Adrenal gland (tissue), 5 donors: Measurements from ENCODE around the gene GTF2IRD1.
"Not testable (repeated sequence)": the region's sequence is repeated elsewhere in the genome, so short reads cannot be mapped to it uniquely, and the experiment has no call there.

ENCODE experiments used
- CTCF ChIP-seq, 6 experiments: fragments of 450-650 bp in 4 of 6; fragments of 200-600 bp in 2 of 6; sonication (generic) in 1 of 6; IDR thresholded peaks; 1 replicate in 5 of 6; 2 replicates in 1 of 6; pipeline versions ENCODE4 v1.5.1 to v1.8.0; 2016 to 2021; ENCODE audit warnings: antibody characterized with exemption in 6 of 6, mild to moderate bottlenecking in 2 of 6, moderate library complexity in 1 of 6
- POLR2A ChIP-seq, 2 donors: fragments of 450-650 bp; IDR thresholded peaks; one replicate each; pipeline ENCODE4 v1.6.1; 2017; ENCODE audit warnings: antibody characterized with exemption in 2 of 2, mild to moderate bottlenecking in 2 of 2, moderate library complexity in 1 of 2
- donor health status: DM: no; HTN: no; CAD: no.

- not testable (repeated sequence) for TF ChIP-seq CTCF, POLR2A (IDR thresholded peaks at IDR 0.05)
These were observed 88.2 kb downstream of the GTF2IRD1 start for GRCh38 chr7:74541937-74542336.
